GM12878 (cell line): ENCODE results near the gene CTDNEP1. TPM values are rescaled to one million over a fixed set of nuclear protein-coding genes. Genes with fewer than 3 reads are reported as not detected.

Experiments used
- ATAC-seq: fragments of 200-7000 bp; cut with Tn5 transposase; 3 replicates; pipeline ENCODE4 v1.9.1; 2020; ENCODE audit warnings: mild to moderate bottlenecking, moderate library complexity
- BruUV-seq: library from RNA; stranded (reverse); fragments of 400-500 nt; replicated peaks from 2 replicates; lab custom pipeline; 2021; lab: Mats Ljungman, UMichigan
- CTCF ChIA-PET: fragments of 300-600 bp; sonication (Branson Sonifier 250); formaldehyde crosslinking; extraction: SDS; loops from one replicate; lab custom pipeline; 2021; ENCODE audit warnings: inconsistent platforms; lab: Yijun Ruan, JAX
- POLR2A ChIA-PET: fragments of 350-600 bp; formaldehyde crosslinking; extraction: SDS; loops from one replicate; lab custom pipeline; 2021; ENCODE audit warnings: inconsistent platforms; lab: Charles Lee
- RAD21 ChIA-PET: fragments of 300-600 bp; sonication (Branson Sonifier 250); formaldehyde crosslinking; loops from one replicate; lab custom pipeline; 2023; ENCODE audit warnings: antibody characterized with exemption; ENCODE audit not compliant: unreplicated experiment; lab: Charles Lee
- SMC1A ChIA-PET: fragments of 300-600 bp; sonication (Branson Sonifier 250); formaldehyde crosslinking; loops from one replicate; lab custom pipeline; 2023; ENCODE audit not compliant: unreplicated experiment, uncharacterized antibody; lab: Charles Lee
- DNase-seq: peaks from one replicate; pipeline ENCODE4 v3.0.0-alpha.2; 2011; ENCODE audit warnings: low read depth, low spot score
- FAIRE-seq: peaks from 3 replicates; lab custom pipeline; 2011; peaks lifted over from hg19 to GRCh38; lab: Jason Lieb, UNC
- H2AFZ ChIP-seq: 2 replicates; pipeline ENCODE4 v1.6.0; 2011; ENCODE audit warnings: low read depth, low read length, control low read depth; ENCODE audit not compliant: control insufficient read depth
- H3K27ac ChIP-seq: 2 replicates; pipeline ENCODE4 v1.5.1; 2011; ENCODE audit warnings: control low read depth; ENCODE audit not compliant: control insufficient read depth, insufficient read depth
- H3K27me3 ChIP-seq, 2 experiments: replicated peaks in 1 of 2; 2 replicates each; pipeline versions ENCODE4 v1.6.0 to v1.6.1; 2011; ENCODE audit warnings: low read length in 1 of 2; ENCODE audit not compliant: control insufficient read depth in 2 of 2, insufficient read depth in 2 of 2
- H3K36me3 ChIP-seq, 2 experiments: 2 replicates each; pipeline ENCODE4 v1.5.1; 2011; ENCODE audit warnings: low read length in 1 of 2; ENCODE audit not compliant: control insufficient read depth in 2 of 2, insufficient read depth in 2 of 2
- H3K4me1 ChIP-seq: 2 replicates; pipeline ENCODE4 v1.6.1; 2011; ENCODE audit warnings: mild to moderate bottlenecking, low read length, moderate library complexity, mixed read lengths; ENCODE audit not compliant: control insufficient read depth, insufficient read depth
- H3K4me2 ChIP-seq: 2 replicates; pipeline ENCODE4 v1.6.0; 2011; ENCODE audit warnings: control low read depth; ENCODE audit not compliant: control insufficient read depth, insufficient read depth
- H3K4me3 ChIP-seq: fragments of 200-600 bp; sonication (generic); 2 replicates; pipeline ENCODE4 v1.5.1; 2016
- H3K79me2 ChIP-seq: 2 replicates; pipeline ENCODE4 v1.6.0; 2011; ENCODE audit warnings: low read length; ENCODE audit not compliant: control insufficient read depth, insufficient read depth
- H3K9ac ChIP-seq: 2 replicates; pipeline ENCODE4 v1.8.0; 2011; ENCODE audit warnings: low read length, control low read depth, mixed read lengths; ENCODE audit not compliant: control insufficient read depth, insufficient read depth
- H3K9me3 ChIP-seq: replicated peaks from 3 replicates; pipeline ENCODE4 v1.5.1; 2011; ENCODE audit warnings: mild to moderate bottlenecking, low read length; ENCODE audit not compliant: control insufficient read depth, insufficient read depth
- H4K20me1 ChIP-seq: 2 replicates; pipeline ENCODE4 v1.6.0; 2011; ENCODE audit not compliant: control insufficient read depth, insufficient read depth
- CHD2 ChIP-seq: IDR thresholded peaks from 2 replicates; pipeline ENCODE4 v1.6.1; 2011; ENCODE audit warnings: low read depth, low read length, improper control_type of control experiment, borderline replicate concordance
- CHD4 ChIP-seq: fragments of 200-600 bp; sonication (generic); IDR thresholded peaks from 2 replicates; pipeline ENCODE4 v1.6.1; 2016; ENCODE audit warnings: mild to moderate bottlenecking
- ETV6 ChIP-seq, 2 experiments: fragments of 450-650 bp in 1 of 2; IDR thresholded peaks in 1 of 2; conservative IDR thresholded peaks in 1 of 2; 2 replicates each; pipeline ENCODE4 v1.6.1; 2014; ENCODE audit warnings: antibody characterized with exemption in 1 of 2, borderline replicate concordance in 1 of 2, low read depth in 1 of 2, mild to moderate bottlenecking in 1 of 2, moderate library complexity in 1 of 2
- HDAC6 ChIP-seq: fragments of 200-600 bp; sonication (generic); IDR thresholded peaks from one replicate; pipeline ENCODE4 v1.8.0; 2017; ENCODE audit warnings: antibody characterized with exemption; ENCODE audit not compliant: unreplicated experiment
- MEF2A ChIP-seq: IDR thresholded peaks from 2 replicates; pipeline ENCODE4 v1.6.1; 2011; ENCODE audit warnings: low read depth, mild to moderate bottlenecking, low read length, moderate library complexity; ENCODE audit not compliant: insufficient read depth
- RB1 ChIP-seq: fragments of 450-650 bp; formaldehyde crosslinking; IDR thresholded peaks from 2 replicates; pipeline ENCODE4 v1.6.1; 2017; ENCODE audit warnings: mild to moderate bottlenecking, borderline replicate concordance
- RCOR1 ChIP-seq: conservative IDR thresholded peaks from 2 replicates; pipeline ENCODE4 v1.6.1; 2012; ENCODE audit warnings: low read depth, low read length, improper control_type of control experiment
- SP1 ChIP-seq: IDR thresholded peaks from one replicate; pipeline ENCODE4 v1.6.1; 2011; ENCODE audit warnings: low read depth, low read length
- SUZ12 ChIP-seq: fragments of 200-600 bp; sonication (generic); IDR thresholded peaks from one replicate; pipeline ENCODE4 v1.6.1; 2018; ENCODE audit warnings: antibody characterized with exemption, mild to moderate bottlenecking; ENCODE audit not compliant: unreplicated experiment
- TCF7 ChIP-seq: IDR thresholded peaks from 2 replicates; pipeline ENCODE4 v1.6.1; 2014; ENCODE audit warnings: antibody characterized with exemption, borderline replicate concordance
- ZNF622 ChIP-seq: fragments of 450-650 bp; IDR thresholded peaks from 2 replicates; pipeline ENCODE4 v1.6.1; 2017; ENCODE audit warnings: mild to moderate bottlenecking, inconsistent platforms
- ZSCAN29 ChIP-seq: fragments of 450-650 bp; IDR thresholded peaks from 2 replicates; pipeline ENCODE4 v1.6.1; 2017; ENCODE audit warnings: mild to moderate bottlenecking, moderate library complexity
- WGBS: methylation state at CpG from one replicate; pipeline ENCODE4 v1.1.6; 2016; ENCODE audit warnings: low lambda C conversion rate; ENCODE audit not compliant: insufficient replicate concordance, insufficient coverage; ENCODE audit errors: missing lambda C conversion rate; 5-methylcytosine and 5-hydroxymethylcytosine counted together
- in situ Hi-C: fragments of 300-500 bp; cut with MboI; formaldehyde crosslinking; loops from 9 replicates; pipeline ENCODE4 v1.14.3; 2018; ENCODE audit warnings: mixed read lengths
- intact Hi-C: fragments of 100-400 bp; cut with micrococcal nuclease; formaldehyde crosslinking; loops from one replicate; pipeline ENCODE4 v1.14.2; 2022; ENCODE audit not compliant: unreplicated experiment
- polyA plus RNA-seq, 11 experiments: library from polyadenylated mRNA; depleted of rRNA in 4 of 11; unstranded in 6 of 11; stranded (reverse) in 5 of 11; fragments of >200 nt; fragmentation: Nextera tagmentation in 4 of 11; fragmentation: Illumina TruSeq in 1 of 11; extraction: Ambion mirVana in 4 of 11; extraction: Trizol in 1 of 11; gene quantifications; 1 replicate in 1 of 11; 2 replicates in 10 of 11; pipeline versions ENCODE4 v1.2.1 to v1.2.3, GENCODE V29; 2011 to 2016; ENCODE audit warnings: inconsistent platforms in 2 of 11, missing spikeins in 2 of 11, low read depth in 1 of 11
- total RNA-seq, 4 experiments: library from RNA; depleted of rRNA in 3 of 4; stranded (reverse); fragments of >200 nt in 3 of 4; fragmentation: Illumina TruSeq in 1 of 4; extraction: Trizol in 1 of 4; gene quantifications; 2 replicates each; pipeline versions ENCODE4 v1.2.1 to v1.2.3, GENCODE V29; 2013 to 2021
- TF ChIP-seq, protein P1 (sequence below): fragments of 450-650 bp; formaldehyde crosslinking; IDR thresholded peaks from 2 replicates; pipeline ENCODE4 v1.5.0; 2022; ENCODE audit warnings: mild to moderate bottlenecking, missing genetic modification characterization
- TF ChIP-seq, protein P2 (sequence below): fragments of 450-650 bp; IDR thresholded peaks from 2 replicates; pipeline ENCODE4 v1.6.1; 2014; ENCODE audit warnings: mild to moderate bottlenecking

CTDNEP1 gene
- total and polyA plus RNA-seq, 10 of the 15 experiments (the other 5 are each of a cell fraction or from before 2014, with no cell fraction given): 23.7 to 176 (median 30.3) TPM

DNA sequence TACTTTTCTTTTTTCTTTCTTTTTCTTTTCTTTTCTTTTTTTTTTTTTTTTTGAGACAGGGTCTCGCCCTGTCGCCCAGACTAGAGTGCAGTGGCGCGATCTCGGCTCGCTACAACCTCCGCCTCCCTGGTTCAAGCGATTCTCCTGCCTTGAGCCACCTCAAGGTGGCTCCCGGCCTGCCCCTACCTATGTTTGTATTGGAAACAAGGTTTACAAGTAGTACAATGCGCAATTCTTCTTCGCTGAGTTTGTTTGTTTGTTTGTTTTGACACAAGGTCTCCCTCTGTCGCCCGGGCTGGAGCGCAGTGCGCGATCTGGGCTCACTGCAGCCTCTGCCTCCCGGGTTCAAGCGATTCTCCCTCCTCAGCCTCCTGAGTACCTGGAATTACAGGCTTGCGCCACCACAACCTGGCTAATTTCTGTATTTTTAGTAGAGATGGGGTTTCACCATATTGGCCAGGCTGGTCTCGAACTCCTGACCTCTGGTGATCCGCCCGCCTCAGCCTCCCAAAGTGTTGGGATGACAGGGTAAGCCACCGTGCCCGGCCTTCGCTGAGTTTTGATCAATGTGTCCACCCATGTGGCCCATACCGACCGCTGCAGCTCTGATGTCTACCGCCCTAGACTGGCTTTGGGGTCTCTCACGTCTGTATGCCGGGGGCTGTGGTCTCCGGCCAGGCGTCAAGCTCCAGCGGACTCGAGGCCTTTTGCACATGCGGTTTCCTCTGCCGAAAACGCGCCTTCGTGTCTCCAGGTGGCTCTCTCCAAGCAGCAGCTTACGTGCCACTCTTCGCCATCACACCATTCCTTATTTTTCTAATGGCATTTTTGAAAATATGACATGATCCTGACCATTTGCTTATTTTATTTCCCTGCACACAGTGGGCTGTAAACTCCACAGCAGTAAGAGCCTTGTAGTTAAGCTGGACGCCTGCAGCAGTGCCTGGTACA, 44.0 kb upstream of the CTDNEP1 start:
- intact Hi-C loops: loop anchor here (1.0 to 5.0 kb wide), 3 partner anchors 15 to 251 kb away; partner anchors contain the start of gene SLC16A11
- in situ Hi-C loops: loop anchor here (5.0 kb wide), 1 partner anchor 253 kb away; the partner anchor contains the start of gene SLC16A11
- BruUV-seq: no TSS peak
- TF ChIP-seq RCOR1 (no peak), TCF7 (no peak), CHD4 (no peak), ZNF622 (no peak), MEF2A (no peak), CHD2 (no peak), ZSCAN29 (no peak), RB1 (no peak), HDAC6 (no peak), ETV6 (conservative IDR thresholded peaks at IDR 0.05 in 1 of 2, IDR thresholded peaks at IDR 0.05 in 1 of 2; ENCODE audit: borderline replicate concordance in 1 of 2, low read depth in 1 of 2) (no peak), SUZ12 (no peak), SP1 (no peak)
- TF ChIP-seq, protein P1, sequence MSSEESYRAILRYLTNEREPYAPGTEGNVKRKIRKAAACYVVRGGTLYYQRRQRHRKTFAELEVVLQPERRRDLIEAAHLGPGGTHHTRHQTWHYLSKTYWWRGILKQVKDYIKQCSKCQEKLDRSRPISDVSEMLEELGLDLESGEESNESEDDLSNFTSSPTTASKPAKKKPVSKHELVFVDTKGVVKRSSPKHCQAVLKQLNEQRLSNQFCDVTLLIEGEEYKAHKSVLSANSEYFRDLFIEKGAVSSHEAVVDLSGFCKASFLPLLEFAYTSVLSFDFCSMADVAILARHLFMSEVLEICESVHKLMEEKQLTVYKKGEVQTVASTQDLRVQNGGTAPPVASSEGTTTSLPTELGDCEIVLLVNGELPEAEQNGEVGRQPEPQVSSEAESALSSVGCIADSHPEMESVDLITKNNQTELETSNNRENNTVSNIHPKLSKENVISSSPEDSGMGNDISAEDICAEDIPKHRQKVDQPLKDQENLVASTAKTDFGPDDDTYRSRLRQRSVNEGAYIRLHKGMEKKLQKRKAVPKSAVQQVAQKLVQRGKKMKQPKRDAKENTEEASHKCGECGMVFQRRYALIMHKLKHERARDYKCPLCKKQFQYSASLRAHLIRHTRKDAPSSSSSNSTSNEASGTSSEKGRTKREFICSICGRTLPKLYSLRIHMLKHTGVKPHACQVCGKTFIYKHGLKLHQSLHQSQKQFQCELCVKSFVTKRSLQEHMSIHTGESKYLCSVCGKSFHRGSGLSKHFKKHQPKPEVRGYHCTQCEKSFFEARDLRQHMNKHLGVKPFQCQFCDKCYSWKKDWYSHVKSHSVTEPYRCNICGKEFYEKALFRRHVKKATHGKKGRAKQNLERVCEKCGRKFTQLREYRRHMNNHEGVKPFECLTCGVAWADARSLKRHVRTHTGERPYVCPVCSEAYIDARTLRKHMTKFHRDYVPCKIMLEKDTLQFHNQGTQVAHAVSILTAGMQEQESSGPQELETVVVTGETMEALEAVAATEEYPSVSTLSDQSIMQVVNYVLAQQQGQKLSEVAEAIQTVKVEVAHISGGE (CRISPR knock-in tag): no peak
- TF ChIP-seq, protein P2, sequence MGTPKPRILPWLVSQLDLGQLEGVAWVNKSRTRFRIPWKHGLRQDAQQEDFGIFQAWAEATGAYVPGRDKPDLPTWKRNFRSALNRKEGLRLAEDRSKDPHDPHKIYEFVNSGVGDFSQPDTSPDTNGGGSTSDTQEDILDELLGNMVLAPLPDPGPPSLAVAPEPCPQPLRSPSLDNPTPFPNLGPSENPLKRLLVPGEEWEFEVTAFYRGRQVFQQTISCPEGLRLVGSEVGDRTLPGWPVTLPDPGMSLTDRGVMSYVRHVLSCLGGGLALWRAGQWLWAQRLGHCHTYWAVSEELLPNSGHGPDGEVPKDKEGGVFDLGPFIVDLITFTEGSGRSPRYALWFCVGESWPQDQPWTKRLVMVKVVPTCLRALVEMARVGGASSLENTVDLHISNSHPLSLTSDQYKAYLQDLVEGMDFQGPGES: no peak
- CTCF ChIA-PET: interaction anchor here (0.8 to 5.7 kb wide), 21 partner anchors 12 to 319 kb away, joined by 3 to 102 read pairs (median 4); partner anchors contain the start of genes ACADVL, ACAP1, DLG4 and DVL2
- DNase-seq: no peak
- Histone ChIP-seq H3K4me2 (peak overlapping the region; percentile 94), H3K27ac (no peak overlapping the region), H3K79me2 (no peaks in the 10 kb centered on the region), H3K9me3 (no peaks in the 10 kb centered on the region), H3K9ac (no peak overlapping the region), H2AFZ (no peak overlapping the region), H3K4me1 (peaks cover 3% of the 10 kb centered on the region), H4K20me1 (no peaks in the 10 kb centered on the region), H3K27me3 (peaks cover 3 to 5% of the 10 kb centered on the region in 2 experiments), H3K36me3 (no peaks in the 10 kb centered on the region), H3K4me3 (peak overlapping the region; percentile 11; the same call in 1 of the 2 replicates)
- ATAC-seq: peak; percentile 23; the same call in 1 of the 3 replicates
- POLR2A ChIA-PET: interaction anchor here (0.9 to 1.7 kb wide), 4 partner anchors 13 to 41 kb away, joined by 3 to 4 read pairs (median 3); partner anchors contain the start of genes ACAP1 and SLC2A4
- RAD21 ChIA-PET: interaction anchor here (0.8 to 2.1 kb wide), 10 partner anchors 10 to 251 kb away, joined by 3 to 44 read pairs (median 6); partner anchors contain the start of genes ACADVL, DLG4, GABARAP and NEURL4
- WGBS: 61% methylated on average over 40 of the region's 42 CpGs
- no peak for FAIRE-seq
- SMC1A ChIA-PET: interaction anchor here (1.8 to 2.4 kb wide), 6 partner anchors 9 to 250 kb away, joined by 6 to 19 read pairs (median 12); partner anchors contain the start of gene SLC2A4
